HuH-7 (cell line): ENCODE measurements around the gene CAMTA2.
A peak's percentile ranks its signal among the peaks of the same experiment; 100 is the strongest.

Experiments used
- DNase-seq: peaks from one replicate; pipeline ENCODE4 v3.0.0; 2011; ENCODE audit warnings: low spot score

CAMTA2 gene

GRCh38 chr17:4967539-4968485 lies 19.7 kb downstream of the CAMTA2 start, which contains the start of gene SPAG7:
Gene SPAG7, minus strand, starts transcription at chr17:4967817. Its CDS starts 13 bp downstream, at chr17:4967804.
- peak; percentile 75 for DNase-seq

- DNase-seq: peak; percentile 95
Measured at GRCh38 chr17:4966844-4967538, 20.5 kb downstream of the CAMTA2 start.

GRCh38 chr17:4965311-4965986 lies 22.0 kb downstream of the CAMTA2 start:
- DNase-seq: no peak

GRCh38 chr17:4960279-4960922 lies 27.1 kb downstream of the CAMTA2 start:
- DNase-seq: no peak

GRCh38 chr17:4959261-4959965 lies 28.1 kb downstream of the CAMTA2 start:
- no peak for DNase-seq

- no peak for DNase-seq
Measured at GRCh38 chr17:4958102-4958501, 29.4 kb downstream of the CAMTA2 start.

GRCh38 chr17:4956493-4957061 lies 30.9 kb downstream of the CAMTA2 start:
- no peak for DNase-seq

GRCh38 chr17:4955091-4955490 lies 32.4 kb downstream of the CAMTA2 start:
- DNase-seq: no peak

GRCh38 chr17:4953451-4953961 lies 34.0 kb downstream of the CAMTA2 start:
- DNase-seq: no peak

- no peak for DNase-seq
Measured at GRCh38 chr17:4951486-4951885, 36.0 kb downstream of the CAMTA2 start.

- DNase-seq: no peak
Measured at GRCh38 chr17:4950746-4951204, 36.7 kb downstream of the CAMTA2 start, which contains the start of gene ENO3. Gene ENO3, plus strand, starts transcription at chr17:4951119. Its CDS starts 711 bp downstream, at chr17:4951830.

- no peak for DNase-seq
Measured at GRCh38 chr17:4950075-4950745, 37.3 kb downstream of the CAMTA2 start.

- peak; percentile 81 for DNase-seq
Measured at GRCh38 chr17:4949321-4950074, 38.0 kb downstream of the CAMTA2 start.

- peak; percentile 85 for DNase-seq
Measured at GRCh38 chr17:4948931-4949320, 38.5 kb downstream of the CAMTA2 start.

GRCh38 chr17:4948166-4948930 lies 39.1 kb downstream of the CAMTA2 start, which contains the start of gene PFN1:
Gene PFN1, minus strand, starts transcription at chr17:4948530. Its CDS starts 136 bp downstream, at chr17:4948394.
- peak; percentile 80 for DNase-seq

- no peak for DNase-seq
Measured at GRCh38 chr17:4947411-4948165, 39.9 kb downstream of the CAMTA2 start.

- DNase-seq: no peak
Measured at GRCh38 chr17:4947010-4947410, 40.5 kb downstream of the CAMTA2 start.
